WTC11 (cell line): ENCODE results near the gene SMOC2.

ENCODE experiments used
- CTCF ChIP-seq: fragments of 200-600 bp; IDR thresholded peaks from 2 replicates; pipeline ENCODE4 v1.8.0; 2022; ENCODE audit warnings: antibody characterized with exemption
- ESRRA ChIP-seq: sonication (generic); formaldehyde crosslinking; IDR thresholded peaks from 2 replicates; pipeline ENCODE4 v1.8.1; 2022; ENCODE audit warnings: mild to moderate bottlenecking, missing genetic modification reagents, borderline replicate concordance
- FOXK1 ChIP-seq: sonication (generic); formaldehyde crosslinking; IDR thresholded peaks from 2 replicates; pipeline ENCODE4 v1.8.0; 2022; ENCODE audit warnings: mild to moderate bottlenecking, moderate library complexity, missing genetic modification reagents
- GABPB1 ChIP-seq: sonication (generic); formaldehyde crosslinking; IDR thresholded peaks from 2 replicates; pipeline ENCODE4 v1.8.1; 2023; ENCODE audit warnings: mild to moderate bottlenecking, missing genetic modification reagents
- HMGXB4 ChIP-seq: sonication (generic); formaldehyde crosslinking; IDR thresholded peaks from 2 replicates; pipeline ENCODE4 v1.8.1; 2023; ENCODE audit warnings: mild to moderate bottlenecking, moderate library complexity, missing genetic modification reagents
- MAX ChIP-seq: sonication (generic); formaldehyde crosslinking; IDR thresholded peaks from 2 replicates; pipeline ENCODE4 v1.8.0; 2022; ENCODE audit warnings: mild to moderate bottlenecking, missing genetic modification reagents
- NFE2L1 ChIP-seq: sonication (generic); formaldehyde crosslinking; IDR thresholded peaks from 2 replicates; pipeline ENCODE4 v1.8.1; 2023; ENCODE audit warnings: missing genetic modification reagents
- SMAD4 ChIP-seq: sonication (generic); formaldehyde crosslinking; IDR thresholded peaks from 2 replicates; pipeline ENCODE4 v1.8.0; 2022; ENCODE audit warnings: mild to moderate bottlenecking, missing genetic modification reagents
- ZNF121 ChIP-seq: sonication (generic); formaldehyde crosslinking; IDR thresholded peaks from 2 replicates; pipeline ENCODE4 v1.8.0; 2023; ENCODE audit warnings: missing genetic modification reagents
- ZSCAN18 ChIP-seq: fragments of 250-450 bp; sonication (Bioruptor Pico); IDR thresholded peaks from 2 replicates; pipeline ENCODE4 v2.1.2; 2022; ENCODE audit warnings: mild to moderate bottlenecking, moderate library complexity
- TF ChIP-seq, protein P1 (sequence below): sonication (generic); formaldehyde crosslinking; IDR thresholded peaks from 2 replicates; pipeline ENCODE4 v1.8.1; 2023; ENCODE audit warnings: mild to moderate bottlenecking, missing genetic modification reagents
- TF ChIP-seq, protein P2 (sequence below): fragments of 250-450 bp; sonication (Bioruptor Pico); IDR thresholded peaks from 2 replicates; pipeline ENCODE4 v1.8.0; 2021; ENCODE audit warnings: mild to moderate bottlenecking
- TF ChIP-seq, protein P3 (sequence below): sonication (generic); formaldehyde crosslinking; IDR thresholded peaks from 2 replicates; pipeline ENCODE4 v1.8.0; 2023; ENCODE audit warnings: missing genetic modification reagents, mild to moderate bottlenecking, borderline replicate concordance
- TF ChIP-seq, protein P4 (sequence below): sonication (generic); formaldehyde crosslinking; IDR thresholded peaks from 2 replicates; pipeline ENCODE4 v1.8.1; 2023; ENCODE audit warnings: mild to moderate bottlenecking, missing genetic modification reagents, moderate library complexity

GRCh38 chr6:168675933-168676551 is 235.1 kb downstream of the SMOC2 start:
- TF ChIP-seq CTCF = no peak
- TF ChIP-seq MAX (CRISPR knock-in tag) = no peak
- no peak for TF ChIP-seq ZNF121 (CRISPR knock-in tag)
- TF ChIP-seq, protein P1, sequence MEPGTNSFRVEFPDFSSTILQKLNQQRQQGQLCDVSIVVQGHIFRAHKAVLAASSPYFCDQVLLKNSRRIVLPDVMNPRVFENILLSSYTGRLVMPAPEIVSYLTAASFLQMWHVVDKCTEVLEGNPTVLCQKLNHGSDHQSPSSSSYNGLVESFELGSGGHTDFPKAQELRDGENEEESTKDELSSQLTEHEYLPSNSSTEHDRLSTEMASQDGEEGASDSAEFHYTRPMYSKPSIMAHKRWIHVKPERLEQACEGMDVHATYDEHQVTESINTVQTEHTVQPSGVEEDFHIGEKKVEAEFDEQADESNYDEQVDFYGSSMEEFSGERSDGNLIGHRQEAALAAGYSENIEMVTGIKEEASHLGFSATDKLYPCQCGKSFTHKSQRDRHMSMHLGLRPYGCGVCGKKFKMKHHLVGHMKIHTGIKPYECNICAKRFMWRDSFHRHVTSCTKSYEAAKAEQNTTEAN (CRISPR knock-in tag) = no peak
- TF ChIP-seq GABPB1 (CRISPR knock-in tag) = no peak
- no peak for TF ChIP-seq NFE2L1 (CRISPR knock-in tag)
- TF ChIP-seq, protein P2, sequence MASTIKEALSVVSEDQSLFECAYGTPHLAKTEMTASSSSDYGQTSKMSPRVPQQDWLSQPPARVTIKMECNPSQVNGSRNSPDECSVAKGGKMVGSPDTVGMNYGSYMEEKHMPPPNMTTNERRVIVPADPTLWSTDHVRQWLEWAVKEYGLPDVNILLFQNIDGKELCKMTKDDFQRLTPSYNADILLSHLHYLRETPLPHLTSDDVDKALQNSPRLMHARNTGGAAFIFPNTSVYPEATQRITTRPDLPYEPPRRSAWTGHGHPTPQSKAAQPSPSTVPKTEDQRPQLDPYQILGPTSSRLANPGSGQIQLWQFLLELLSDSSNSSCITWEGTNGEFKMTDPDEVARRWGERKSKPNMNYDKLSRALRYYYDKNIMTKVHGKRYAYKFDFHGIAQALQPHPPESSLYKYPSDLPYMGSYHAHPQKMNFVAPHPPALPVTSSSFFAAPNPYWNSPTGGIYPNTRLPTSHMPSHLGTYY (CRISPR knock-in tag) = no peak
- TF ChIP-seq, protein P3, sequence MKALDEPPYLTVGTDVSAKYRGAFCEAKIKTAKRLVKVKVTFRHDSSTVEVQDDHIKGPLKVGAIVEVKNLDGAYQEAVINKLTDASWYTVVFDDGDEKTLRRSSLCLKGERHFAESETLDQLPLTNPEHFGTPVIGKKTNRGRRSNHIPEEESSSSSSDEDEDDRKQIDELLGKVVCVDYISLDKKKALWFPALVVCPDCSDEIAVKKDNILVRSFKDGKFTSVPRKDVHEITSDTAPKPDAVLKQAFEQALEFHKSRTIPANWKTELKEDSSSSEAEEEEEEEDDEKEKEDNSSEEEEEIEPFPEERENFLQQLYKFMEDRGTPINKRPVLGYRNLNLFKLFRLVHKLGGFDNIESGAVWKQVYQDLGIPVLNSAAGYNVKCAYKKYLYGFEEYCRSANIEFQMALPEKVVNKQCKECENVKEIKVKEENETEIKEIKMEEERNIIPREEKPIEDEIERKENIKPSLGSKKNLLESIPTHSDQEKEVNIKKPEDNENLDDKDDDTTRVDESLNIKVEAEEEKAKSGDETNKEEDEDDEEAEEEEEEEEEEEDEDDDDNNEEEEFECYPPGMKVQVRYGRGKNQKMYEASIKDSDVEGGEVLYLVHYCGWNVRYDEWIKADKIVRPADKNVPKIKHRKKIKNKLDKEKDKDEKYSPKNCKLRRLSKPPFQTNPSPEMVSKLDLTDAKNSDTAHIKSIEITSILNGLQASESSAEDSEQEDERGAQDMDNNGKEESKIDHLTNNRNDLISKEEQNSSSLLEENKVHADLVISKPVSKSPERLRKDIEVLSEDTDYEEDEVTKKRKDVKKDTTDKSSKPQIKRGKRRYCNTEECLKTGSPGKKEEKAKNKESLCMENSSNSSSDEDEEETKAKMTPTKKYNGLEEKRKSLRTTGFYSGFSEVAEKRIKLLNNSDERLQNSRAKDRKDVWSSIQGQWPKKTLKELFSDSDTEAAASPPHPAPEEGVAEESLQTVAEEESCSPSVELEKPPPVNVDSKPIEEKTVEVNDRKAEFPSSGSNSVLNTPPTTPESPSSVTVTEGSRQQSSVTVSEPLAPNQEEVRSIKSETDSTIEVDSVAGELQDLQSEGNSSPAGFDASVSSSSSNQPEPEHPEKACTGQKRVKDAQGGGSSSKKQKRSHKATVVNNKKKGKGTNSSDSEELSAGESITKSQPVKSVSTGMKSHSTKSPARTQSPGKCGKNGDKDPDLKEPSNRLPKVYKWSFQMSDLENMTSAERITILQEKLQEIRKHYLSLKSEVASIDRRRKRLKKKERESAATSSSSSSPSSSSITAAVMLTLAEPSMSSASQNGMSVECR (CRISPR knock-in tag) = no peak
- no peak for TF ChIP-seq ESRRA (CRISPR knock-in tag)
- no peak for TF ChIP-seq SMAD4 (CRISPR knock-in tag)
- TF ChIP-seq FOXK1 (CRISPR knock-in tag) = no peak
- TF ChIP-seq, protein P4, sequence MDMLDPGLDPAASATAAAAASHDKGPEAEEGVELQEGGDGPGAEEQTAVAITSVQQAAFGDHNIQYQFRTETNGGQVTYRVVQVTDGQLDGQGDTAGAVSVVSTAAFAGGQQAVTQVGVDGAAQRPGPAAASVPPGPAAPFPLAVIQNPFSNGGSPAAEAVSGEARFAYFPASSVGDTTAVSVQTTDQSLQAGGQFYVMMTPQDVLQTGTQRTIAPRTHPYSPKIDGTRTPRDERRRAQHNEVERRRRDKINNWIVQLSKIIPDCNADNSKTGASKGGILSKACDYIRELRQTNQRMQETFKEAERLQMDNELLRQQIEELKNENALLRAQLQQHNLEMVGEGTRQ (CRISPR knock-in tag) = no peak
- TF ChIP-seq HMGXB4 (CRISPR knock-in tag) = no peak
- TF ChIP-seq ZSCAN18 (CRISPR knock-in tag) = no peak
